ENCODE data around the gene CTDSP1.

DNA sequence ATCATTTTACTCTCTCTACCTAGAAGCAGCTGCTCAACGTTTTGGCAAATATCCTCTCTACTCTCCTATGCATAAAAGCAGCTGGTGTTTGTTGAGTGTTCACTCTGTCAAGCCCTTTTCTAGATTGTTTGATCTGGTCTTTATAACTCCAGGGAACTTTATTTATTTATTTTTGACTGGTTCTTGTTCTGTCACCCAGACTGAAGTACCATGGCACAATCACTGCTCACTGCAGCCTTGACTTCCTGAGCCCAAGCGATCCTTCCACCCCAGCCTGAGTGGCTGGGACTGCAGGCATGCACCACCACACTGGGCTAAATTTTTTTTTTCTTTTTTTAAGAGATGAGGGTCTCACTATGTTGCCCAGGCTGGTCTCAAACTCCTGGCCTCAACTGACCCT lies 30.3 kb upstream of the CTDSP1 start:
- TF ChIP-seq, protein P1, sequence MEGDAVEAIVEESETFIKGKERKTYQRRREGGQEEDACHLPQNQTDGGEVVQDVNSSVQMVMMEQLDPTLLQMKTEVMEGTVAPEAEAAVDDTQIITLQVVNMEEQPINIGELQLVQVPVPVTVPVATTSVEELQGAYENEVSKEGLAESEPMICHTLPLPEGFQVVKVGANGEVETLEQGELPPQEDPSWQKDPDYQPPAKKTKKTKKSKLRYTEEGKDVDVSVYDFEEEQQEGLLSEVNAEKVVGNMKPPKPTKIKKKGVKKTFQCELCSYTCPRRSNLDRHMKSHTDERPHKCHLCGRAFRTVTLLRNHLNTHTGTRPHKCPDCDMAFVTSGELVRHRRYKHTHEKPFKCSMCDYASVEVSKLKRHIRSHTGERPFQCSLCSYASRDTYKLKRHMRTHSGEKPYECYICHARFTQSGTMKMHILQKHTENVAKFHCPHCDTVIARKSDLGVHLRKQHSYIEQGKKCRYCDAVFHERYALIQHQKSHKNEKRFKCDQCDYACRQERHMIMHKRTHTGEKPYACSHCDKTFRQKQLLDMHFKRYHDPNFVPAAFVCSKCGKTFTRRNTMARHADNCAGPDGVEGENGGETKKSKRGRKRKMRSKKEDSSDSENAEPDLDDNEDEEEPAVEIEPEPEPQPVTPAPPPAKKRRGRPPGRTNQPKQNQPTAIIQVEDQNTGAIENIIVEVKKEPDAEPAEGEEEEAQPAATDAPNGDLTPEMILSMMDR (IDR thresholded peaks at IDR 0.05), result no peak
- TF ChIP-seq EZH2 (IDR thresholded peaks at IDR 0.05; ENCODE audit: borderline replicate concordance, insufficient read depth, low read depth, low read length, poor library complexity, severe bottlenecking), result no peak

Data from B cell (primary cell).